Glutamatergic neuron (in vitro differentiated cells): ENCODE data around the gene MICU1. TPM values are rescaled to one million over a fixed set of nuclear protein-coding genes. Genes with fewer than 3 reads are reported as not detected.

Experiments
- DNase-seq: peaks from one replicate; pipeline ENCODE4 v3.0.0; 2022
- H3K27ac Mint-ChIP-seq: one replicate; pipeline ENCODE4 v1.8.0; 2020; ENCODE audit warnings: mild to moderate bottlenecking, mixed read lengths, inconsistent platforms; ENCODE audit not compliant: unreplicated experiment
- H3K27me3 Mint-ChIP-seq: one replicate; pipeline ENCODE4 v1.8.0; 2020; ENCODE audit warnings: mild to moderate bottlenecking, moderate library complexity, mixed read lengths, inconsistent platforms; ENCODE audit not compliant: unreplicated experiment
- H3K36me3 Mint-ChIP-seq: one replicate; pipeline ENCODE4 v1.8.0; 2020; ENCODE audit warnings: mild to moderate bottlenecking, mixed read lengths, inconsistent platforms; ENCODE audit not compliant: unreplicated experiment
- H3K4me1 Mint-ChIP-seq: one replicate; pipeline ENCODE4 v1.8.0; 2020; ENCODE audit warnings: mild to moderate bottlenecking, low read depth, mixed read lengths, inconsistent platforms; ENCODE audit not compliant: unreplicated experiment
- H3K4me3 Mint-ChIP-seq: one replicate; pipeline ENCODE4 v1.8.0; 2020; ENCODE audit warnings: mild to moderate bottlenecking, mixed read lengths, inconsistent platforms; ENCODE audit not compliant: unreplicated experiment
- H3K9me3 Mint-ChIP-seq: one replicate; pipeline ENCODE4 v1.8.0; 2020; ENCODE audit warnings: mild to moderate bottlenecking, moderate library complexity, mixed read lengths, inconsistent platforms; ENCODE audit not compliant: unreplicated experiment
- CTCF ChIP-seq: fragments of 200-600 bp; sonication (generic); IDR thresholded peaks from one replicate; pipeline ENCODE4 v1.5.0; 2021; ENCODE audit not compliant: partially characterized antibody, unreplicated experiment
- total RNA-seq: library from RNA; stranded (reverse); fragmentation: NEBNext Ultra II Directional; extraction: Animal tissue kit (Norgen Biotek cat#: 25700); gene quantifications from one replicate; pipeline ENCODE4 v1.2.1, GENCODE V29; 2021; ENCODE audit not compliant: unreplicated experiment

The MICU1 gene
- total RNA-seq, 1 donor from 2014 or later = 33.5 TPM

GRCh38 chr10:72505435-72505834 is 120.4 kb downstream of the MICU1 start:
- no peaks in the 10 kb centered on the region for H3K4me1 Mint-ChIP-seq
- no peak overlapping the region for H3K4me3 Mint-ChIP-seq
- H3K27ac Mint-ChIP-seq = no peak overlapping the region
- no peak for DNase-seq
- H3K27me3 Mint-ChIP-seq = no peaks in the 10 kb centered on the region
- no peak for TF ChIP-seq CTCF
- H3K9me3 Mint-ChIP-seq = peaks cover 4% of the 10 kb centered on the region
- H3K36me3 Mint-ChIP-seq = peaks cover 10% of the 10 kb centered on the region

DNA sequence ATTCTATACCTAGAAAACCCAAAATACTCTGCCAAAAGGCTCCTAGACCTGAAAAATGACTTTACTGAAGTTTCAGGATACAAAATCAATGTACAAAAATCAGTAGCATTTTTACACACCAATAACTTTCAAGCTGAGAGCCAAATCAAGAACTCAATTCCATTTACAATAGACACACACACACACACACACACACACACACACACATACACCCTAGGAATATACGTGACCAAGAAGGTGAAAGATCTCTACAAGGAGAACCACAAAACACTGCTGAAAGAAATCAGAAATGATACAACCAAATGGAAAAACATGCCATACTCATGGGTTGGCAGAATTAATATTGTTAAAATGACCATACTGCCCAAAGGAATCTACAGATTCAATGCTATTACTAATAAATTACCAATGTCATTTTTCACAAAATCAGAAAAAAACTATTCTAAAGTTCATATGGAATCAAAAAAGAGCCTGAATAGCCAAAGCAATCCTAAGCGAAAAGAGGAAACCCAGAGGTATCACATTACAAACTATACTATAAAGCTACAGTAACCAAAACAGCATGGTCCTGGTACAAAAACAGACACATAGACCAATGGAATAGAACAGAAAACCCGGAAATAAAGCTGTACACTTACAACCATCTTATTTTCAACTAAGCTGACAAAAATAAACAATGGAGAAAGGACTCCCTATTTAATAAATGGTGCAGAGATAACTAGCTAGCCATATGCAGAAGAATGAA is 122.0 kb downstream of the MICU1 start:
- Mint-ChIP-seq H3K27ac (no peak overlapping the region), H3K36me3 (peaks cover 10% of the 10 kb centered on the region), H3K27me3 (no peaks in the 10 kb centered on the region), H3K9me3 (peaks cover 4% of the 10 kb centered on the region), H3K4me3 (no peak overlapping the region), H3K4me1 (no peaks in the 10 kb centered on the region)
- no peak for DNase-seq
- TF ChIP-seq CTCF = no peak

DNA sequence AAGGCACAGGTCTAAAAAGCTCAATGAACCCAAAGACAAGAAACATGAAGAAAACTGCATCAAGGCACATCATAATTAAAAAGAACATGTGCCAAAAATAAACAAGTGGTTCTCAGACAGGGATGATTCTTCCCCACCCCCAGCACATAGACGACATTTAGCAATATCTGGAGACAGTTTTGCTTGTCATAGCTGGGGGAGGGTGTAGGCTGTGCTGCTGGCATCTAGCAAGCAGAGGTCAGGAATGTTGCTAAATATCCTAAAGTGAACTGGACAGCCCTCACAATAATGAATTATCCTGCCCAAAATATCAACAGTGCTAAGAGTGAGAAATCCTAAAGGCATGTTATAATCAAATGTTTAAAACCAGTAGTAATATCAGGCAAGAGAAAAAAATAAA is 122.6 kb downstream of the MICU1 start:
- no peaks in the 10 kb centered on the region for H3K27me3 Mint-ChIP-seq
- no peak for DNase-seq
- TF ChIP-seq CTCF = no peak
- no peak overlapping the region for H3K4me3 Mint-ChIP-seq
- no peak overlapping the region for H3K27ac Mint-ChIP-seq
- H3K9me3 Mint-ChIP-seq = peaks cover 4% of the 10 kb centered on the region
- H3K36me3 Mint-ChIP-seq = peaks cover 10% of the 10 kb centered on the region
- no peaks in the 10 kb centered on the region for H3K4me1 Mint-ChIP-seq

DNA sequence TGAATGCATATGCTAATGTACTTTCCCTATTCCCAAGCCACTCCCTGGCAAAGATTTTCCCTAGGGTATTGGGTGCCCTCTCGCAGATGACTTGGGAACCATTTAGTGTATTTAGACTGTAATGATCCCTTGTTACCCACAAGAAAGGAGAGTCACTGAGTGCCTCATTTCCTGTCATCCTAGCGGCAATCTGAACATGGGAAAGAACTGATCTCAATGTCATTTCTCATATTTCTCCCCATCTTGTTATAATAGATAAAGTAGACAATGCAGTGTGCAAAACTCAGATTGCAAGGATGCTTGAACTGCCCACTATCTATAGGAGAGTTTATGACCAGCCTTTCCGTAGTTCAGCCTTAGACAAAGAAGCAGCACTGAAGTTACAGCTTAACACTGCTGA is 123.3 kb downstream of the MICU1 start:
- peaks cover 4% of the 10 kb centered on the region for H3K9me3 Mint-ChIP-seq
- no peaks in the 10 kb centered on the region for H3K4me1 Mint-ChIP-seq
- no peak overlapping the region for H3K27ac Mint-ChIP-seq
- H3K4me3 Mint-ChIP-seq = no peak overlapping the region
- DNase-seq = no peak
- H3K27me3 Mint-ChIP-seq = no peaks in the 10 kb centered on the region
- H3K36me3 Mint-ChIP-seq = peaks cover 10% of the 10 kb centered on the region
- TF ChIP-seq CTCF = no peak

GRCh38 chr10:72499701-72500100 is 126.2 kb downstream of the MICU1 start:
- TF ChIP-seq CTCF = no peak
- no peak overlapping the region for H3K4me3 Mint-ChIP-seq
- no peak for DNase-seq
- H3K27me3 Mint-ChIP-seq = no peaks in the 10 kb centered on the region
- no peaks in the 10 kb centered on the region for H3K4me1 Mint-ChIP-seq
- no peak overlapping the region for H3K27ac Mint-ChIP-seq
- peaks cover 5% of the 10 kb centered on the region for H3K36me3 Mint-ChIP-seq
- peaks cover 4% of the 10 kb centered on the region for H3K9me3 Mint-ChIP-seq
